ENCODE data around the gene USH2A.

USH2A gene

GRCh38 chr1:215875712-215876111 is 547.5 kb downstream of the USH2A start:
- no peak for DNase-seq (ENCODE audit: extremely low read depth, low read depth)
- no peak overlapping the region for H3K4me3 ChIP-seq (replicated peaks; ENCODE audit: low read depth, low read length)
- TF ChIP-seq CTCF (IDR thresholded peaks at IDR 0.05; ENCODE audit: low read depth, low read length, missing control alignments) = no peak

- no peak overlapping the region for H3K4me3 ChIP-seq (replicated peaks; ENCODE audit: low read depth, low read length)
- no peak for DNase-seq (ENCODE audit: extremely low read depth, low read depth)
- no peak for TF ChIP-seq CTCF (IDR thresholded peaks at IDR 0.05; ENCODE audit: low read depth, low read length, missing control alignments)
Observed at GRCh38 chr1:215875236-215875635, 548.0 kb downstream of the USH2A start.

- DNase-seq (ENCODE audit: extremely low read depth, low read depth) = no peak
- no peak overlapping the region for H3K4me3 ChIP-seq (replicated peaks; ENCODE audit: low read depth, low read length)
- no peak for TF ChIP-seq CTCF (IDR thresholded peaks at IDR 0.05; ENCODE audit: low read depth, low read length, missing control alignments)
Observed at GRCh38 chr1:215872658-215873057, 550.6 kb downstream of the USH2A start.

GRCh38 chr1:215868500-215868899 is 554.7 kb downstream of the USH2A start:
- DNase-seq (ENCODE audit: extremely low read depth, low read depth) = no peak
- TF ChIP-seq CTCF (IDR thresholded peaks at IDR 0.05; ENCODE audit: low read depth, low read length, missing control alignments) = no peak

GRCh38 chr1:215865060-215865459 is 558.2 kb downstream of the USH2A start:
- H3K4me3 ChIP-seq (replicated peaks; ENCODE audit: low read depth, low read length) = no peak overlapping the region
- no peak for DNase-seq (ENCODE audit: extremely low read depth, low read depth)
- no peak for TF ChIP-seq CTCF (IDR thresholded peaks at IDR 0.05; ENCODE audit: low read depth, low read length, missing control alignments)

More at GRCh38 chr1:215868500-215868899, 554.7 kb downstream of the USH2A start:
- H3K4me3 ChIP-seq (replicated peaks; ENCODE audit: low read depth, low read length) = no peak overlapping the region

GRCh38 chr1:215863796-215864195 is 559.5 kb downstream of the USH2A start:
- no peak for TF ChIP-seq CTCF (IDR thresholded peaks at IDR 0.05; ENCODE audit: low read depth, low read length, missing control alignments)
- no peak for DNase-seq (ENCODE audit: extremely low read depth, low read depth)
- no peak overlapping the region for H3K4me3 ChIP-seq (replicated peaks; ENCODE audit: low read depth, low read length)

- H3K4me3 ChIP-seq (replicated peaks; ENCODE audit: low read depth, low read length) = no peak overlapping the region
- DNase-seq (ENCODE audit: extremely low read depth, low read depth) = no peak
- no peak for TF ChIP-seq CTCF (IDR thresholded peaks at IDR 0.05; ENCODE audit: low read depth, low read length, missing control alignments)
Observed at GRCh38 chr1:215860833-215861232, 562.4 kb downstream of the USH2A start.
